OCI-LY3 (cell line): ENCODE measurements around the gene C2orf92.
"Not testable (repeated sequence)": the region's sequence is repeated elsewhere in the genome, so short reads cannot be mapped to it uniquely, and the experiment has no call there.

ENCODE experiments used
- H2AFZ ChIP-seq: fragments of 200-600, 300-600 bp; shearing (Covaris generic); 2 replicates; pipeline ENCODE4 v1.6.0; 2014; ENCODE audit warnings: antibody characterized with exemption, low read depth, low read length
- H3K27ac ChIP-seq: fragments of 200-600, 300-600 bp; sonication (generic); 2 replicates; pipeline ENCODE4 v1.5.1; 2014; ENCODE audit warnings: mild to moderate bottlenecking, low read length, moderate library complexity, mixed read lengths
- H3K27me3 ChIP-seq: fragments of 200-600, 300-600 bp; sonication (generic); 2 replicates; pipeline ENCODE4 v1.6.1; 2014; ENCODE audit warnings: low read depth, low read length, mixed read lengths
- H3K36me3 ChIP-seq: fragments of 200-600, 300-600 bp; sonication (generic); replicated peaks from 2 replicates; pipeline ENCODE3; 2014; ENCODE audit warnings: low read depth, low read length, mixed read lengths
- H3K4me1 ChIP-seq: fragments of 300-600, 200-600 bp; sonication (generic); 2 replicates; pipeline ENCODE4 v1.6.1; 2014; ENCODE audit warnings: low read length, mixed read lengths
- H3K4me2 ChIP-seq: fragments of 200-600, 300-600 bp; sonication (generic); 2 replicates; pipeline ENCODE4 v1.6.1; 2014; ENCODE audit warnings: low read length, mixed read lengths
- H3K4me3 ChIP-seq: fragments of 300-600, 200-600 bp; sonication (generic); 2 replicates; pipeline ENCODE4 v1.5.1; 2014; ENCODE audit warnings: antibody characterized with exemption, mild to moderate bottlenecking, low read length, moderate library complexity
- H3K79me2 ChIP-seq: fragments of 300-600, 200-600 bp; shearing (Covaris generic); 2 replicates; pipeline ENCODE4 v1.6.1; 2014; ENCODE audit warnings: mild to moderate bottlenecking, low read length, mixed read lengths
- H3K9ac ChIP-seq: fragments of 300-600, 200-600 bp; shearing (Covaris generic); 2 replicates; pipeline ENCODE4 v1.6.0; 2014; ENCODE audit warnings: mild to moderate bottlenecking, low read length, moderate library complexity
- H3K9me3 ChIP-seq: fragments of 200-600, 300-600 bp; shearing (Covaris generic); 2 replicates; pipeline ENCODE4 v1.6.1; 2014; ENCODE audit warnings: low read length, mixed read lengths; ENCODE audit not compliant: insufficient read depth
- H4K20me1 ChIP-seq: fragments of 200-600, 300-600 bp; sonication (generic); 2 replicates; pipeline ENCODE4 v1.6.1; 2016; ENCODE audit warnings: low read length, mixed read lengths; ENCODE audit not compliant: insufficient read depth
- CTCF ChIP-seq: fragments of 200-600, 300-600 bp; sonication (generic); IDR thresholded peaks from 2 replicates; pipeline ENCODE4 v1.5.1; 2014; ENCODE audit warnings: antibody characterized with exemption, low read length, low read depth
- EZH2phosphoT487 ChIP-seq: fragments of 200-600 bp; shearing (Covaris generic); IDR thresholded peaks from 2 replicates; pipeline ENCODE4 v1.6.1; 2018; ENCODE audit warnings: antibody characterized with exemption, mixed run types, low read depth

C2orf92 gene

GRCh38 chr2:97664636-97664970 lies 4.9 kb upstream of the C2orf92 start:
- H3K4me1 ChIP-seq, result peaks cover 15% of the 10 kb centered on the region
- peak overlapping the region; percentile 81 for H3K9ac ChIP-seq
- H3K27ac ChIP-seq, result peak overlapping the region; percentile 56
- no peaks in the 10 kb centered on the region for H3K9me3 ChIP-seq
- peak overlapping the region; percentile 80 for H3K4me3 ChIP-seq
- no peaks in the 10 kb centered on the region for H3K27me3 ChIP-seq
- peaks cover 8% of the 10 kb centered on the region for H4K20me1 ChIP-seq
- H3K4me2 ChIP-seq, result peak overlapping the region; percentile 62
- H3K79me2 ChIP-seq, result peaks cover 34% of the 10 kb centered on the region
- H2AFZ ChIP-seq, result peak overlapping the region; percentile 78
- TF ChIP-seq EZH2phosphoT487 (no peak), CTCF (no peak)
- H3K36me3 ChIP-seq, result no peaks in the 10 kb centered on the region

DNA sequence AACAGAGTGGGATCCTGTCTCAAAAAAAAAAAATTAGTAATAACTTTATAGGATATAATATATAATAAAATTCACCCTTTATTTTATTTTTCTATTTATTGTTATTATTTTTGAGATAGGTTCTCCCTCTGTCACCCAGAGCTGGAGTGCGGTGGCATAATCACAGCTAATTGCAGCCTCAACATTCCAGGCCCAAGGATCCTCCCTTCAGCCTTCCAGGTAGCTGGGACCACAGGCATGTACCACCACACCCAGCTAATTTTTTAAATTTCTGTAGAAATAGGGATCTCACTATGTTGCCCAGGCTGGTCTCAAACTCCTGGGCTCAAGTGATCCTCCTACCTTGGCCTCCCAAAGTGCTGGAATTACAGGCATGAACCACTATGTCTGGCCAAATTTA lies 958 bp downstream of the C2orf92 start:
- no peak overlapping the region for H3K4me3 ChIP-seq
- no peaks in the 10 kb centered on the region for H4K20me1 ChIP-seq
- H3K9me3 ChIP-seq, result no peaks in the 10 kb centered on the region
- H2AFZ ChIP-seq, result no peak overlapping the region
- no peak overlapping the region for H3K9ac ChIP-seq
- no peaks in the 10 kb centered on the region for H3K79me2 ChIP-seq
- TF ChIP-seq EZH2phosphoT487, result no peak
- TF ChIP-seq CTCF, result no peak
- no peaks in the 10 kb centered on the region for H3K27me3 ChIP-seq
- H3K4me1 ChIP-seq, result peaks cover 17% of the 10 kb centered on the region
- H3K27ac ChIP-seq, result no peak overlapping the region
- no peak overlapping the region for H3K4me2 ChIP-seq
- no peaks in the 10 kb centered on the region for H3K36me3 ChIP-seq

DNA sequence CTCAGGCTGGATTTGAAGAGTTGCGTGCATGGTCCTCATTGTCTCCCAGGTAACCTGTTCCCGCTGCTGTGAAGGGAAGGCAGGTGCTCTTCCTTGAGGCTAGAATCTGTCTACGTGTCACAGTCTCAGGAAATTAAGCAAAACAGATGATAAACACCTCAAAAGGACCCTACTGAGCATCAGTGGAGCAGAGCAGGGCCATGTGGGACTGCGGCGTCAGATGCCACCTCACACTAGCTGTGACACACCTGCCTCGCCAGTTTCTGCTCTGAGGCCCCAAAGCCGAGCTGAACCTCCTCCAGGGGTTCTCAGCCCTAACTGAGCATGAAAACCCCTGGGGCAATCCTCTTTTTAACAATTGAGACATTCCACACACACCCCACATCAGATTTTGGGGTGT lies 2.0 kb downstream of the C2orf92 start:
- no peaks in the 10 kb centered on the region for H4K20me1 ChIP-seq

GRCh38 chr2:97672606-97673140 lies 3.2 kb downstream of the C2orf92 start:
- not testable (repeated sequence) for H3K9me3 ChIP-seq, H3K9ac ChIP-seq, H3K27ac ChIP-seq, H2AFZ ChIP-seq, H3K27me3 ChIP-seq, H3K36me3 ChIP-seq, H3K4me2 ChIP-seq, H4K20me1 ChIP-seq, H3K79me2 ChIP-seq, H3K4me3 ChIP-seq
- H3K4me1 ChIP-seq, result peaks cover 17% of the 10 kb centered on the region

More for the DNA sequence above, 2.0 kb downstream of the C2orf92 start:
- Histone ChIP-seq H3K4me2 (no peak overlapping the region), H2AFZ (no peak overlapping the region), H3K4me1 (peaks cover 17% of the 10 kb centered on the region), H3K4me3 (no peak overlapping the region), H3K9me3 (no peaks in the 10 kb centered on the region), H3K36me3 (no peaks in the 10 kb centered on the region), H3K27me3 (no peaks in the 10 kb centered on the region), H3K27ac (no peak overlapping the region), H3K79me2 (no peaks in the 10 kb centered on the region), H3K9ac (no peak overlapping the region)
- TF ChIP-seq EZH2phosphoT487 (no peak), CTCF (no peak)
